ENCODE results near the gene KRT14.

KRT14 gene

DNA sequence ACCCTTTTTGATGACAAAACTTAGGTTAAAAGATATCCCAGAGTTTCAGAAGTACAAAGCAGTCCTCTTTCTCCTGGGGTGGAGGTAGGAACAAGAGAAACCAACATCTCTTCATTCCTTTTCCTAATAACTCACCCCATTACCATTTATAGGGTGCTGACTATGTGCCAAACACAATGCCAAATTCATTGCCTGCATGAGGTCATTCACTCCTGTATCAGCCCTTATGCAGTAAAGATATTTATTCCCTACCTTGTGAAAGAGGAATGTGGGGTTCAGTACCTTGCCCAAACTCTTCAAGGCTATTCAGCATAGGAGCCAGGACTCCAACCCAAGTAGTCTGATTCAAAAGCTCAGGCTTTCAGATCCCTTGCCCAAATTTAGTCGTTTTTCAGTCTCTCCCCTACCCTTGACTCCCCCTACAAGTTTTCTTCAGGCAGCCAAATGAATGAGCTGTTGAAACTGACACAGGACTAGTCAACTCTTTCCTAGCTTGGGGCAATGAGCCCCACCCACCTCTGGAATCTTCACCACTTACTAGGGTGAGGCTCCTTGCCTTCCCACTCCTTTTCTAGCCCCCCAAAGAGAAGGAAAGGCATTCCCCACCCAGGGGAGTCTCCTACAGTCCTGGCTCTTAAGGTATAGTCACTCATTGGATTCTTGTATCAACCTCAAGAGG lies 5.9 kb downstream of the KRT14 start:
- no peaks in the 10 kb centered on the region for H3K27me3 ChIP-seq (ENCODE audit: control insufficient read depth in 3 of 3, insufficient read depth in 3 of 3, low read depth in 1 of 3, low read length in 3 of 3)
- no peaks in the 10 kb centered on the region for H3K36me3 ChIP-seq (replicated peaks in 1 of 2; ENCODE audit: control insufficient read depth in 2 of 2, insufficient read depth in 2 of 2, low read length in 2 of 2)
- WGBS, 2 donors (ENCODE audit: extremely low coverage in 2 of 2, insufficient read length in 2 of 2, insufficient replicate concordance in 1 of 2): no CpG with 5 or more reads among the region's 1 CpG

GRCh38 chr17:41580244-41580575 lies 6.5 kb downstream of the KRT14 start:
- Histone ChIP-seq H3K4me3 (ENCODE audit: low read length in 2 of 2) (no peak overlapping the region), H3K4ac (ENCODE audit: low read length) (no peak overlapping the region), H3K27ac (replicated peaks; ENCODE audit: low read length) (no peak overlapping the region), H2AK5ac (ENCODE audit: low read depth, low read length) (peak overlapping the region; percentile 38), H3K23ac (ENCODE audit: low read depth, low read length, poor library complexity) (no peak overlapping the region), H3K36me3 (replicated peaks in 1 of 2; ENCODE audit: control insufficient read depth in 2 of 2, insufficient read depth in 2 of 2, low read length in 2 of 2) (no peaks in the 10 kb centered on the region), H3K9me3 (replicated peaks in 1 of 2; ENCODE audit: control insufficient read depth in 2 of 2, insufficient read depth in 1 of 2, low read depth in 1 of 2, low read length in 2 of 2) (no peaks in the 10 kb centered on the region), H3K79me1 (ENCODE audit: low read depth, low read length) (no peaks in the 10 kb centered on the region), H4K91ac (ENCODE audit: low read depth, low read length, poor library complexity) (no peak overlapping the region), H2AFZ (ENCODE audit: low read length) (peak overlapping the region; percentile 84), H4K8ac (ENCODE audit: low read depth, low read length) (peak overlapping the region; percentile 85), H2BK12ac (ENCODE audit: low read length) (no peak overlapping the region), H3K9ac (ENCODE audit: low read depth, low read length, poor library complexity) (no peak overlapping the region), H3K4me2 (ENCODE audit: insufficient read depth, low read length, poor library complexity, severe bottlenecking) (no peak overlapping the region), H3K14ac (ENCODE audit: low read length) (no peak overlapping the region), H3K27me3 (ENCODE audit: control insufficient read depth in 3 of 3, insufficient read depth in 3 of 3, low read depth in 1 of 3, low read length in 3 of 3) (no peaks in the 10 kb centered on the region), H3K18ac (ENCODE audit: low read length) (no peak overlapping the region), H2BK15ac (ENCODE audit: low read length) (no peak overlapping the region), H2BK5ac (ENCODE audit: low read length) (no peak overlapping the region), H2BK120ac (ENCODE audit: low read depth, low read length) (no peak overlapping the region), H3K4me1 (ENCODE audit: control insufficient read depth in 2 of 2, insufficient read depth in 1 of 2, low read depth in 1 of 2, low read length in 2 of 2) (peaks cover 0 to 5% of the 10 kb centered on the region in 2 donors)
- WGBS, 2 donors (ENCODE audit: extremely low coverage in 2 of 2, insufficient read length in 2 of 2, insufficient replicate concordance in 1 of 2): no CpG with 5 or more reads among the region's 2 CpGs
- no peak for DNase-seq (ENCODE audit: low spot score)

More for the DNA sequence above, 5.9 kb downstream of the KRT14 start:
- Histone ChIP-seq H3K18ac (ENCODE audit: low read length) (no peak overlapping the region), H3K27ac (replicated peaks; ENCODE audit: low read length) (no peak overlapping the region), H4K8ac (ENCODE audit: low read depth, low read length) (no peak overlapping the region), H3K4me2 (ENCODE audit: insufficient read depth, low read length, poor library complexity, severe bottlenecking) (no peak overlapping the region), H3K79me1 (ENCODE audit: low read depth, low read length) (no peaks in the 10 kb centered on the region), H2AK5ac (ENCODE audit: low read depth, low read length) (no peak overlapping the region), H3K4me1 (ENCODE audit: control insufficient read depth in 2 of 2, insufficient read depth in 1 of 2, low read depth in 1 of 2, low read length in 2 of 2) (peaks cover 0 to 5% of the 10 kb centered on the region in 2 donors), H2BK120ac (ENCODE audit: low read depth, low read length) (no peak overlapping the region), H2BK15ac (ENCODE audit: low read length) (no peak overlapping the region), H2BK12ac (ENCODE audit: low read length) (no peak overlapping the region), H3K14ac (ENCODE audit: low read length) (no peak overlapping the region), H4K91ac (ENCODE audit: low read depth, low read length, poor library complexity) (no peak overlapping the region), H3K9me3 (replicated peaks in 1 of 2; ENCODE audit: control insufficient read depth in 2 of 2, insufficient read depth in 1 of 2, low read depth in 1 of 2, low read length in 2 of 2) (no peaks in the 10 kb centered on the region), H3K4me3 (ENCODE audit: low read length in 2 of 2) (no peak overlapping the region), H3K9ac (ENCODE audit: low read depth, low read length, poor library complexity) (no peak overlapping the region), H3K23ac (ENCODE audit: low read depth, low read length, poor library complexity) (no peak overlapping the region), H2BK5ac (ENCODE audit: low read length) (no peak overlapping the region), H2AFZ (ENCODE audit: low read length) (no peak overlapping the region), H3K4ac (ENCODE audit: low read length) (no peak overlapping the region)
- DNase-seq (ENCODE audit: low spot score): no peak

- H3K14ac ChIP-seq (ENCODE audit: low read length): no peak overlapping the region
- peak overlapping the region; percentile 38 for H2AK5ac ChIP-seq (ENCODE audit: low read depth, low read length)
- H3K9ac ChIP-seq (ENCODE audit: low read depth, low read length, poor library complexity): no peak overlapping the region
- no CpG with 5 or more reads among the region's 18 CpGs for WGBS, 2 donors (ENCODE audit: extremely low coverage in 2 of 2, insufficient read length in 2 of 2, insufficient replicate concordance in 1 of 2)
- DNase-seq (ENCODE audit: low spot score): peak; percentile 91
- H3K23ac ChIP-seq (ENCODE audit: low read depth, low read length, poor library complexity): peak overlapping the region; percentile 1
- H2BK5ac ChIP-seq (ENCODE audit: low read length): no peak overlapping the region
- H4K8ac ChIP-seq (ENCODE audit: low read depth, low read length): peak overlapping the region; percentile 85
- no peak overlapping the region for H2BK12ac ChIP-seq (ENCODE audit: low read length)
- no peak overlapping the region for H3K27ac ChIP-seq (replicated peaks; ENCODE audit: low read length)
- no peak overlapping the region for H2BK15ac ChIP-seq (ENCODE audit: low read length)
- H4K91ac ChIP-seq (ENCODE audit: low read depth, low read length, poor library complexity): no peak overlapping the region
- no peak overlapping the region for H3K4ac ChIP-seq (ENCODE audit: low read length)
- H3K36me3 ChIP-seq (replicated peaks in 1 of 2; ENCODE audit: control insufficient read depth in 2 of 2, insufficient read depth in 2 of 2, low read length in 2 of 2): no peaks in the 10 kb centered on the region
- no peak overlapping the region for H2BK120ac ChIP-seq (ENCODE audit: low read depth, low read length)
- H3K4me1 ChIP-seq (ENCODE audit: control insufficient read depth in 2 of 2, insufficient read depth in 1 of 2, low read depth in 1 of 2, low read length in 2 of 2): peaks cover 0 to 5% of the 10 kb centered on the region in 2 donors
- peak overlapping the region; percentile 84 for H2AFZ ChIP-seq (ENCODE audit: low read length)
- H3K4me2 ChIP-seq (ENCODE audit: insufficient read depth, low read length, poor library complexity, severe bottlenecking): no peak overlapping the region
- H3K4me3 ChIP-seq (ENCODE audit: low read length in 2 of 2): no peak overlapping the region
- no peaks in the 10 kb centered on the region for H3K9me3 ChIP-seq (replicated peaks in 1 of 2; ENCODE audit: control insufficient read depth in 2 of 2, insufficient read depth in 1 of 2, low read depth in 1 of 2, low read length in 2 of 2)
- no peaks in the 10 kb centered on the region for H3K27me3 ChIP-seq (ENCODE audit: control insufficient read depth in 3 of 3, insufficient read depth in 3 of 3, low read depth in 1 of 3, low read length in 3 of 3)
- H3K79me1 ChIP-seq (ENCODE audit: low read depth, low read length): no peaks in the 10 kb centered on the region
- peak overlapping the region; percentile 92 for H3K18ac ChIP-seq (ENCODE audit: low read length)
These were observed 7.0 kb downstream of the KRT14 start for GRCh38 chr17:41579484-41580243.

DNA sequence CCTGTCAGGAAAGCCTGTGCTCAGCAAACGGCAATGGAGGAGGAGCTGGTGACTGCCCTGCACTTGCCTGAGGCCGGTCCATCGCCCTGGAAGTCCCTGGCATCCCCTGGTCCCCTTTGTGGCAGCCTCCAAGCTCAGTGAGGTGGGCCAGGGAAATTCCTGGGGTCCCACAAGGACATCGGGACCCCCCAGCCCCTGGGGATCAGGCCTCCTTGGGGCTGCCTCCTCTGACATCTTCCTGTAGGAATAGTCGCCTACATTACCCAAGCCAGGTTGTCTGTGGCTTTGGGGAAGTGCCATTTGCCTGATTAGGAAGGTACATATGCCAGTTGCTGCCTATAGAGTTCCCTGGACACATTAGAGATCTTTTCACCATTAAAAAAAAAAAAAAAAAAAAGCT lies 7.7 kb downstream of the KRT14 start:
- Histone ChIP-seq H3K9ac (ENCODE audit: low read depth, low read length, poor library complexity) (no peak overlapping the region), H3K14ac (ENCODE audit: low read length) (no peak overlapping the region), H2BK120ac (ENCODE audit: low read depth, low read length) (no peak overlapping the region), H2BK15ac (ENCODE audit: low read length) (no peak overlapping the region), H2BK5ac (ENCODE audit: low read length) (no peak overlapping the region), H2AK5ac (ENCODE audit: low read depth, low read length) (no peak overlapping the region), H3K9me3 (replicated peaks in 1 of 2; ENCODE audit: control insufficient read depth in 2 of 2, insufficient read depth in 1 of 2, low read depth in 1 of 2, low read length in 2 of 2) (no peaks in the 10 kb centered on the region), H2BK12ac (ENCODE audit: low read length) (no peak overlapping the region), H4K8ac (ENCODE audit: low read depth, low read length) (no peak overlapping the region), H3K18ac (ENCODE audit: low read length) (peak overlapping the region; percentile 20), H3K27ac (replicated peaks; ENCODE audit: low read length) (no peak overlapping the region), H3K79me1 (ENCODE audit: low read depth, low read length) (no peaks in the 10 kb centered on the region), H3K27me3 (ENCODE audit: control insufficient read depth in 3 of 3, insufficient read depth in 3 of 3, low read depth in 1 of 3, low read length in 3 of 3) (no peaks in the 10 kb centered on the region), H3K4me3 (ENCODE audit: low read length in 2 of 2) (no peak overlapping the region), H3K23ac (ENCODE audit: low read depth, low read length, poor library complexity) (no peak overlapping the region), H2AFZ (ENCODE audit: low read length) (no peak overlapping the region), H3K36me3 (replicated peaks in 1 of 2; ENCODE audit: control insufficient read depth in 2 of 2, insufficient read depth in 2 of 2, low read length in 2 of 2) (no peaks in the 10 kb centered on the region), H3K4me2 (ENCODE audit: insufficient read depth, low read length, poor library complexity, severe bottlenecking) (no peak overlapping the region), H3K4ac (ENCODE audit: low read length) (no peak overlapping the region), H3K4me1 (ENCODE audit: control insufficient read depth in 2 of 2, insufficient read depth in 1 of 2, low read depth in 1 of 2, low read length in 2 of 2) (peaks cover 0 to 5% of the 10 kb centered on the region in 2 donors), H4K91ac (ENCODE audit: low read depth, low read length, poor library complexity) (no peak overlapping the region)
- no peak for DNase-seq (ENCODE audit: low spot score)
- no CpG with 5 or more reads among the region's 5 CpGs for whole genome bisulfite sequencing, 2 donors (ENCODE audit: extremely low coverage in 2 of 2, insufficient read length in 2 of 2, insufficient replicate concordance in 1 of 2)

All from neuronal stem cell (in vitro differentiated cells).